HG03457 (cell line): ENCODE data around the gene MOCOS.
"Not testable (repeated sequence)": the region's sequence is repeated elsewhere in the genome, so short reads cannot be mapped to it uniquely, and the experiment has no call there.

Experiments
- ATAC-seq: cut with Tn5 transposase; IDR thresholded peaks from one replicate; pipeline ENCODE4 v1.9.1; 2021; ENCODE audit warnings: moderate number of reproducible peaks; ENCODE audit not compliant: unreplicated experiment

Gene MOCOS, protein sequence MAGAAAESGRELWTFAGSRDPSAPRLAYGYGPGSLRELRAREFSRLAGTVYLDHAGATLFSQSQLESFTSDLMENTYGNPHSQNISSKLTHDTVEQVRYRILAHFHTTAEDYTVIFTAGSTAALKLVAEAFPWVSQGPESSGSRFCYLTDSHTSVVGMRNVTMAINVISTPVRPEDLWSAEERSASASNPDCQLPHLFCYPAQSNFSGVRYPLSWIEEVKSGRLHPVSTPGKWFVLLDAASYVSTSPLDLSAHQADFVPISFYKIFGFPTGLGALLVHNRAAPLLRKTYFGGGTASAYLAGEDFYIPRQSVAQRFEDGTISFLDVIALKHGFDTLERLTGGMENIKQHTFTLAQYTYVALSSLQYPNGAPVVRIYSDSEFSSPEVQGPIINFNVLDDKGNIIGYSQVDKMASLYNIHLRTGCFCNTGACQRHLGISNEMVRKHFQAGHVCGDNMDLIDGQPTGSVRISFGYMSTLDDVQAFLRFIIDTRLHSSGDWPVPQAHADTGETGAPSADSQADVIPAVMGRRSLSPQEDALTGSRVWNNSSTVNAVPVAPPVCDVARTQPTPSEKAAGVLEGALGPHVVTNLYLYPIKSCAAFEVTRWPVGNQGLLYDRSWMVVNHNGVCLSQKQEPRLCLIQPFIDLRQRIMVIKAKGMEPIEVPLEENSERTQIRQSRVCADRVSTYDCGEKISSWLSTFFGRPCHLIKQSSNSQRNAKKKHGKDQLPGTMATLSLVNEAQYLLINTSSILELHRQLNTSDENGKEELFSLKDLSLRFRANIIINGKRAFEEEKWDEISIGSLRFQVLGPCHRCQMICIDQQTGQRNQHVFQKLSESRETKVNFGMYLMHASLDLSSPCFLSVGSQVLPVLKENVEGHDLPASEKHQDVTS

DNA sequence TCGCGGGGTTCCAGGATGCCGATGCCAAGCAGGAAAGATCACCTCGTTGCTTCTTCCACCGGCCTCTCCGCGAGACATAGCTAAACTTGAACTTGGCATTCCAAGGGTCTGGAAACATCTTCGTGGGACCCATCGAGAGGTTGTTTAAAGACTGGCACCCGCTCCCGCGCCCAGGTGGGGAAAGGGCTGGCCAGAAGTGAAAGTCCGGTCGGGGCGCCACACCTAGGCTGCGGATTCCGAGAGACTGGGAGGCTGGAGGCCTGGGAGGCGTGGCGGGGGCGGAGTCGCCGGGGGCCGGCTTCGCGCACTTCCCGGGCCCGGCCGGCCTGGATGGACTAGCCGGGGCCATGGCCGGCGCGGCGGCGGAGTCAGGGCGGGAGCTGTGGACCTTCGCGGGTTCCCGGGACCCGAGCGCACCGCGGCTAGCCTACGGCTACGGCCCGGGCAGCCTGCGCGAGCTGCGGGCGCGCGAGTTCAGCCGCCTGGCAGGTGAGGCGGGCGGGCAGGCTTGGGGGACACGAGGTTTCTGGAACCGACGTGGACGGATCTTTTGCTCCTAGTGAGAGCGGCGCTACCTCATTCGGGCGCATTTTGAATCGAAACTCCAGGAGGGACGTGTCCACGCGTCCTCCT, at the start of gene MOCOS:
Gene MOCOS, plus strand, starts transcription at position 305 of the 633 bp plus-strand sequence. Its CDS starts 43 bp downstream, at position 348.
- peak; percentile 74 for ATAC-seq

GRCh38 chr18:36139245-36139644, 48.1 kb upstream of the MOCOS start:
- no peak for ATAC-seq

DNA sequence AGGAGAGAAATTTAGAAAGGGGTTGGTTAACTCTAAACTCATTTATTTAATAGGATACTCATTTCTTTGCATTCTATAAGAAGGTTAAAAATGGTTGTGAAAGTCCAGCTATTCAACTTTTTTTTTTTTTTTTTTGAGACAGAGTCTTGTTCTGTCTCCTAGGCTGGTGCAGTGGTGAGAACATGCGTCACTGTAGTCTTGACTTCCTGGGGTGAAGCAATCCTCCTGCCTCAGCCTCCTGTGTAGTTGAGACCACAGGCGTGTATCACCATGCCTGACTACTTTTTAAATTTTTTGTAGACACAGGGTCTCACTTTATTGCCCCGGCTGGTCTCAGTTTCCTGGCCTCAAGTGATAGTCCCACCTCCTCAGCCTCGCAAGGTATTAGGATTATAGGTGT, 45.7 kb upstream of the MOCOS start:
- no peak for ATAC-seq

- no peak for ATAC-seq
These were observed 44.5 kb upstream of the MOCOS start for GRCh38 chr18:36142751-36143150.

DNA sequence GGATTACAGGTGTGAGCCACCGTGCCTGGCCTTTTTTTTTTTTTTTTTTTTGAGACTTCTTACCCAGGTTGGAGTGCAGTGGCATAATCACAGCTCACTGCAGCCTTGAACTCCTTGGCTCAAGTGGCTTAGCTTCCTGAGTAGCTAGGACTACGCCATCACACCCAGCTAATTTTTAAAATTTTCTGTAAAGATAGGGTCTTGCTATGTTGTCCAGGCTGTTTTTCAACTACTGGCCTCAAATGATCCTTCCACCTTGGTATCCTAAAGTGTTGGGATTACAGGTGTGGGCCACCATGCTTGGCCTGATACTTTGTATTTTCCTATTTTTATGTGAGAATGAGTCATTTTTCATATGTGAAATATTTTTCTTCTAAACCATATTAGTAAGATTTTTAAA, 43.9 kb upstream of the MOCOS start:
- no peak for ATAC-seq

DNA sequence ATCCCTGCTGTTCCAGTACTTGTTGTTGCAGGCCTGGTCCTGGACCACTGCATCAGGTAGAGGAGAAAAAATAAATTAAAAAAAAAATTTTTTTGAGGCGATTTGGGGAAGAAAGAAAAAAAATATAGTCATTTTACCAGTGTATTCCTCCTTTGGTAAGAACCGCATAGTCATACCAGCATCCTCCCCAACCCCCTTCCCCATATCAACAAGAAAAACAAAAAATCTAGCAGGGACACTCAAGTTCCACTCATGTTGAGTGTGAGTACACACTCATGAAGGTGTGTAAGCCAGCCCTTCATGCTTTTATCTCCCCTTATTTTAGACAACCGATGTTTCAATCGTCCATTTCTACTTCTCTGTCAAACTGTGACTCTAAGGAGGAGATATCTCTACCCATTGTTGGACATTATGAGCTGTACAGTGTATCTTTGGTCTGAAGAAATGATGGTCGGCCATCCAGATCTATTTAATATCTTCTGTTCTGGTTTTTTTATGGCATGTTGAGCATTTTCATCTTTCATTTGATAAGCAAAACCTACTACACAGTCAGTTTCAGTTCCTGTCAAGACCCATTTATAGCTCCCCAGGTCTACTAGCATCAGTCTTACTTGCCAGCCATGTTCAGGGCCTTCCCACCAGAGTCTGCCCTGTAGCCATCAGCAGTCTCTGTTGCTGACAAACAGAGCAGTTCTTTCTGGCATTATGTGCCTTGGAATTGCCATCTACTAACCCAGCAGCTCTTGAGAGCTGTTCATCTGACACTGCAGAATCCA, 37.6 kb upstream of the MOCOS start:
- peak; percentile 89 for ATAC-seq

GRCh38 chr18:36152781-36153180, 34.5 kb upstream of the MOCOS start:
- no peak for ATAC-seq

GRCh38 chr18:36153203-36153602, 34.1 kb upstream of the MOCOS start:
- ATAC-seq = no peak

DNA sequence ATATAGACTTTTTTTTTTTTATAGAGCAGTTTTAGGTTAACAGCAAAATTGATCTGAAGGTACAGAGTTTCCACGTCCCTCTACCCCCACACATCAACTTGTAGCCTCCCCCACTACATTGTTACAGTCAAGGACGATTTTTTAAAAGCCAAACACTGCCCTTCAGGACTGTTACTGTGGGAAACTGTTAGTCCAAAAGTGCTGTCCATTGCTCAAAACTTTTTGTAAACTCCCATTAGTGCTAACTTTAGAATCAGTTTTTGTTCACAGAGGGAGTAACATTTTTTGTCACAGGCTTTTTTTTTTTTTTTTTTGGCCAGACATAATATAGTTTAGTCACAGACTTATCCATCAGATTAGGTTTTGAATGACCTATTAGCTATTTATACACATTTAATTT, 33.5 kb upstream of the MOCOS start:
- no peak for ATAC-seq

DNA sequence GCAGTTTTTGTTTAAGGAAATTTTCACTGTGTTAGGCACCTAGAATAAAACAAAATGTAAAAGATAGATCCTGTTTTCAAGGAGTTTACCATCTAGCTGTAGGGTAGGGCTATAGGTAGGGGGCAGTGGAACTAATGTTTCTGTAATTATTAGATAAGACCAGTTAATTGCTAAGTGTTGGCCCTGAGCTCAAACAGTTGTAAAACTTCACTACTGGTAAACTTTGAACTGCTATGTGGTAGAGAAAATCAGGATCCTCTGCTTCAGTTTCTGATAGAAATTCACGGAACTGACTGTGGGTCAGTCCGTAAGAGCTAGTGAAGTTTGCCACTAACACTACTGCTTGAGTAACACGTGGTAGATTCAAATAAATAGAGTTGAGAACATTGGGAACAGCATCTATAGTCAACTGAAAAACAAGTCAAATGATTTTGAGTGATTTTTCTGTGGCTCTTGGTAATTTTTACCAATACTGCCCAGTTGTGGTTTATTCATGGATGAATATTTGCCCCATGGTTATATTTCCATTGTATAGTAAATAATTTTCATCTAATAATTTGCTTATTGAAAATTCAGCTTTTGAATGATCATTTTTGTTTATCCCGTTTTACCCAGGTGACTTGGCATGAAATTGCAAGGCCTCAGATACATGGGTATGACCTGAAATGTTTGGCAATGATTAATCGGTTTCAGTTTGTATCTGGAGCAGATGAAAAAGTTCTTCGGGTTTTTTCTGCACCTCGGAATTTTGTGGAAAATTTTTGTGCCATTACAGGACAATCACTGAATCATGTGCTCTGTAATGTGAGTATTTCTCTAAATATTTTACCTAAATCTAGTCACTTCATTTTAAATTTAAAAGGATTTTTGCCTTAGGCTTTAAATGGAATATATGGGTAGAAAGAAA, 31.2 kb upstream of the MOCOS start:
- ATAC-seq = no peak

- no peak for ATAC-seq
These were observed 29.9 kb upstream of the MOCOS start for GRCh38 chr18:36157441-36157840.

DNA sequence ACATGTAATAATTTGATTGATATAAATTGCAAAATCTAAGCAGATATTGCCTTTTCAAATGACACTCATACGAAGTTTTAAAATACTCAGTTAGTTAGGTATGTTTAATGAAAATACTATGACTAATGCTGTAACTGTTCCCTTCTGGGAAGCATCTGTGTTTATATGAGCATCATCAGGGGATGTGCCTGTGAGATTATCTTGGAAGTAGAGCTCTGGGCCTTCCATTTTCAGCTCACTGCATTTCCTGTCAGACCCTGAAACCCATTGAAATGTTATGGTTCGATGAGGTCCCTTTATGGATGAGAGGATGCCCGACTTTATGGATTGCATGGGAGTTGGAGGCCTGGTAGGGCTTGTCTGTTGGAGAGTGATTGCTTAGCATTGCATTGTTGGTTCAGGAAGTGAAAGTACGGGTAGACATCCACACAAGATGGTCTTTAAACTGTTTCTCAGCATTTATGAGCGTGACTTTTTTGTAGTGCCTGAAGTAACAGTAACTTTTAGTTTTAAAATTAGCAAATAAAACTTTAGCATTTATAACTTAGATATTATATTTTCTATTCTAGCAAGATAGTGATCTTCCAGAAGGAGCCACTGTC, 28.9 kb upstream of the MOCOS start:
- ATAC-seq = no peak

GRCh38 chr18:36160959-36161371, 26.3 kb upstream of the MOCOS start:
- no peak for ATAC-seq

DNA sequence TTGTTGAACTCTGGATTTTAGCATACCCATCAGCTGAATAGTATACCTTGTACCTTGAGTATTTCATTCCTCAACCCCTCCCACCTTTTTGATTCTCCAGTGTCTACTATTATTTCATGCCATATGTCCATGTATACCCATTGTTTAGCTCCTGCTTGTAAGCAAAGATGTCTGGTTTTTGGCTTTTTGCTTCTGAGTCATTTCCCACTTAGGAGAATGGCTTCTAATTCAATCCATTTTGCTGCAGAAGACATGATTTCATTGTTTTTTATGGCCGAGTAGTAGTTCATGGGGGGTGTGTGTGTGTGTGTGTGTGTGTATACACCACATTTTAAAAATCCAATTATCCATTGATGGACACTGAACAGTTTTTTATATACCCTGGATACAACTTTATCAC, 24.3 kb upstream of the MOCOS start:
- ATAC-seq = no peak

GRCh38 chr18:36167692-36168218, 19.5 kb upstream of the MOCOS start:
- ATAC-seq = no peak

DNA sequence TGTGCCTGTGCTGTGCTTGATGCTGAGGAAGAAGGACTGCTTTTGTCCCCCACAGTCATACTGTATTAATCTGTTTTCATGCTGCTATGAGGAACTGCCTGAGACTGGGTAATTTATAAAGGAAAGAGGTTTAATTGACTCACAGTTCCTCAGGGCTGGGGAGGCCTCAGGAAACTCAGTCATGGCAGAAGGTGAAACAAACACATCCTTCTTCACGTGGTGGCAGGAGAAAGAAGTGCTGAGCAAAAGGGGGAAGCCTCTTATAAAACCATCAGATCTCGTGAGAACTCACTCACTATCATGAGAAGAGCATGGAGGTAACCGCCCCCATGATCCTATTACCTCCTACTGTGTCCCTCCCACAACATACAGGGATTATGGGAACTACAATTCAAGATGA, 19.0 kb upstream of the MOCOS start:
- ATAC-seq = not testable (repeated sequence)

- ATAC-seq = no peak
These were observed 17.4 kb upstream of the MOCOS start for GRCh38 chr18:36169938-36170337.

DNA sequence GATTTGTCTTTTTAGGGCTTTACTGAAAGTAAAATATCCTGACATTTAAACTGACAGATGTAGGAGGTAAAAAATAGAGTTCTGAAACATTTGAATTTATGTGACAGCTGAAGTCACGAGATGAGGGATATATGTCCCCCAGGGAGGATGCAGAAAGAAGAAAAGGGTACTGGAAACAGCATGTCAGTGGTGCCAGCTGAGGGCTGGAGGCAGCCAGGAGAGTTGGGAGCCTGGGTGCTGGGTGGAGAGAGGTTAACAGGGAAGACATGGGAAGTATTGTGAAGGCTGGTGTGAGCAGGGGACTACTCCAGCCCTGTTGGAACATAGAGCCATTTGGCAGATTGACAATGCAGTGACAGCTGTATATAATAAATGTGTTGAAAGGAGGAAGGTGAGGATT, 11.8 kb upstream of the MOCOS start:
- ATAC-seq = no peak

DNA sequence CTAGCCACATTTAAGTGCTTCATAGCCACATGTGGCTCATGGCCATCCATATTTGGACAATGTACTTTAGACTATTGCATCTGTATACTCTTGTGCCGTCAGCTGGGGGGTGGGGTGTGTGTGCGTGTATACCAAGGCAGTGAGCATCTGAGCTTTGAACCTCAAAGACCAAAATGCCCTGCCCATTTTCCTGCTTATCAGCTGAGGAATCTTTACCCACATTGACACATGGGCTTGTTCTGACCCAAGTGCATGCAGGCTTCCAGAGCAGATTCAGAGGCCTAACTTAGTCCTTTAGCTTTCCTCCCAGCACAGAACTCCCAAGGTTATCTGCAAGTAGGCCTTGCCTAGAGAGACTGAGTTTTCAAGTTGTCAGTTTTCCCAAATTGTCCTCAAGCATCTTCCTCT, 11.1 kb upstream of the MOCOS start:
- ATAC-seq = no peak
